Measurements from ENCODE around the gene SPAG9. TPM values are rescaled to one million over a fixed set of nuclear protein-coding genes. Genes with fewer than 3 reads are reported as not detected.

The SPAG9 gene
- total RNA-seq, 4 donors from 2014 or later = 81.2 to 99.9 (median 89.9) TPM

DNA sequence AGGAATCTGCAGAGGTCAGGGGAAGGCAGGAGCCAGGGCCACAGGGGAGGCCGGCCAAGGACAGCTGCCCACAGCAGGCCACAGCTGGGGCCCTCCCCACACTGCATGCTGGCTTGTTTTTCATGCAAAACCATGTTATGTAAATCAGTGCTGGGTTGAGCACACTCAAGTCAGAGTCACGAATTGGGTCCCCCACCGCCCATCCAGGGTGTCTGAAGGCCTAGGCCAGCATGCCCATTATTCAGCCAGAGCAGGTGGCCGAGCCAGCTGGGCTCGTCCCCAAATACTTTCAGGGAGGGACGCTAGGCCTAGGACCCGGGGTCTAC lies 203.3 kb downstream of the SPAG9 start:
- H3K4me1 ChIP-seq = peaks cover 32 to 62% (median 60%) of the 10 kb centered on the region in 4 donors
- TF ChIP-seq EP300 (IDR thresholded peaks at IDR 0.05) = no peak
- TF ChIP-seq POLR2A (IDR thresholded peaks at IDR 0.05; ENCODE audit: low read depth) = no peak
- no peak for TF ChIP-seq POLR2AphosphoS5 (IDR thresholded peaks at IDR 0.05)
- TF ChIP-seq, protein P1, sequence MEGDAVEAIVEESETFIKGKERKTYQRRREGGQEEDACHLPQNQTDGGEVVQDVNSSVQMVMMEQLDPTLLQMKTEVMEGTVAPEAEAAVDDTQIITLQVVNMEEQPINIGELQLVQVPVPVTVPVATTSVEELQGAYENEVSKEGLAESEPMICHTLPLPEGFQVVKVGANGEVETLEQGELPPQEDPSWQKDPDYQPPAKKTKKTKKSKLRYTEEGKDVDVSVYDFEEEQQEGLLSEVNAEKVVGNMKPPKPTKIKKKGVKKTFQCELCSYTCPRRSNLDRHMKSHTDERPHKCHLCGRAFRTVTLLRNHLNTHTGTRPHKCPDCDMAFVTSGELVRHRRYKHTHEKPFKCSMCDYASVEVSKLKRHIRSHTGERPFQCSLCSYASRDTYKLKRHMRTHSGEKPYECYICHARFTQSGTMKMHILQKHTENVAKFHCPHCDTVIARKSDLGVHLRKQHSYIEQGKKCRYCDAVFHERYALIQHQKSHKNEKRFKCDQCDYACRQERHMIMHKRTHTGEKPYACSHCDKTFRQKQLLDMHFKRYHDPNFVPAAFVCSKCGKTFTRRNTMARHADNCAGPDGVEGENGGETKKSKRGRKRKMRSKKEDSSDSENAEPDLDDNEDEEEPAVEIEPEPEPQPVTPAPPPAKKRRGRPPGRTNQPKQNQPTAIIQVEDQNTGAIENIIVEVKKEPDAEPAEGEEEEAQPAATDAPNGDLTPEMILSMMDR (IDR thresholded peaks at IDR 0.05) = no peak
- intact Hi-C loops (cut with DNase I) = no loop called here
- no peak overlapping the region for H3K4me3 ChIP-seq
- no peak for DNase-seq (ENCODE audit: extremely low spot score)
- peak overlapping the region in 2 of 4 donors; percentile 86 to 87 for H3K27ac ChIP-seq (replicated peaks in 1 of 4)
- no peaks in the 10 kb centered on the region for H3K9me3 ChIP-seq
- WGBS = 86% methylated on average over 4 of the region's 7 CpGs
- H3K27me3 ChIP-seq = no peaks in the 10 kb centered on the region
- H3K36me3 ChIP-seq = no peaks in the 10 kb centered on the region

DNA sequence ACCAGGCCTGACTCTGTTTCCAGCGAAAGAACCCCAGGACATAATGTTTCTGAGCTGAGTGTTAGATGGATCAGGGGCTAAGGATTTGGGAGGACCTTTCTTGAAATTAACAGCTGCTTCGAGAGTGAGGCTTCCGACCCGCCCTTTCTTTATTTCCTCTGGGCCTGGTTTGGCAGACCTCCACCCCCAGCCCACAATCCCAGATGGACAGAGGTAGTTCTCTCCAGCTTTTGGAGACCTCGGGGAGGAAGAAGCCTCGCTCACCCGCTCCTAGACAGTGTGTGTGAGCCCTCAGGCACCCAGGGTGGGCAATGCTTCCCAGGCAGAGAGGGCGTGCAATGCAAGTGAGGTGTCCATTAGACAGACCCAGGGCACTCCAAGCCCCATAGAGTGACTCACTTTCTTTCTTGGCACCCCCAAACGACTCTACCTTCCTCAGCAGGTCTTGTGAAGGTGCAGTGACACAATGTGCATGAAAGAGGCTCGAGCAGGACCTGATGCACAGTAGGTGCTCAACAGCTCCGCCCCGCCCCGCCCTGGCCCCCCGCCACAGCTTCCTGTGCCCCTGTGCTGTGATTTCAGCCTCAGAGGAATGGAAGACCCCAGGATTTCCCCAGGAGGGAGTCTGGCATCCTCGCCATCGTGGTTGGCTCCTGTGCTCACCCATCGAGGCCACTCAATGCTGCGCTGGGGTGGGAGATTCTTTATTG lies 203.8 kb downstream of the SPAG9 start:
- Histone ChIP-seq H3K36me3 (no peaks in the 10 kb centered on the region), H3K27ac (replicated peaks in 1 of 4) (no peak overlapping the region), H3K27me3 (no peaks in the 10 kb centered on the region), H3K4me1 (peaks cover 28 to 61% (median 55%) of the 10 kb centered on the region in 4 donors), H3K4me3 (no peak overlapping the region), H3K9me3 (no peaks in the 10 kb centered on the region)
- no peak for DNase-seq (ENCODE audit: extremely low spot score)
- WGBS = 85% methylated on average over 10 of the region's 18 CpGs
- intact Hi-C loops (cut with DNase I) = no loop called here
- no peak for TF ChIP-seq EP300 (IDR thresholded peaks at IDR 0.05)
- TF ChIP-seq POLR2A (IDR thresholded peaks at IDR 0.05; ENCODE audit: low read depth) = no peak
- TF ChIP-seq, protein P1 (IDR thresholded peaks at IDR 0.05) = no peak
- no peak for TF ChIP-seq POLR2AphosphoS5 (IDR thresholded peaks at IDR 0.05)

DNA sequence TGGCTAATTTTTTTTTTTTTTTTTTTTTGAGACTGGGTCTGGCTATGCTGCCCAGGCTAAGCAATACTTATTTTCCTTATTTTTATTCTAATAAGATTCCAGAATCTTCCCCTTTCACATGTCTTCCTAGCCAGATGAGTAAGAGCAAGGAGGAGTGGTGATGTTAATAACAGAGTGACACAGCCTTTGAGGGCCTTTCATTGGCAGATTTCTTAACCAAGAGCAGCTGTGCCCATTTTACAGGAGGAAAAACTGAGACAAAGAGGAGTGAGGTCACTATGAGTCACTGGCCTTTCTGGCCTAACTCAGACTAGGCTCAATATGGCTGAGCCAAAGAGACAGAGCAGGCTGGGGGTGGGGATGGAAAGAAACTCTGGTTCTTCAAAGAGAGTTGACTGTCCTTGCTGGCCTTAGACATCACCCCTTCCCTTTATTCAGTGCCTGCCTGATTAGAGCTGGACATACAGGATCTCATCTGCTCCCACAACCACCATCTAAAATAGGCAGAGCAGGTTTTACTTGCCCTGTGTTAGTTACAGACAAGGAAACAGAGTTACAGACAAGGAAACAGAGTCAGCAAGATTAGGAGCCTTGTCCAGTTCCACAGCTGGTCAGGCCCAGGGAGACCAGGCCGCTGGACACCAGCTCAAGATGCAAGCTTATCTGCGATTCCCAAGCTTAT lies 204.5 kb downstream of the SPAG9 start:
- no peaks in the 10 kb centered on the region for H3K36me3 ChIP-seq
- H3K4me3 ChIP-seq = no peak overlapping the region
- intact Hi-C loops (cut with DNase I) = no loop called here
- WGBS = 87% methylated on average over 2 of the region's 2 CpGs
- TF ChIP-seq POLR2AphosphoS5 (IDR thresholded peaks at IDR 0.05) = no peak
- no peak for TF ChIP-seq EP300 (IDR thresholded peaks at IDR 0.05)
- TF ChIP-seq POLR2A (IDR thresholded peaks at IDR 0.05; ENCODE audit: low read depth) = no peak
- no peak for DNase-seq (ENCODE audit: extremely low spot score)
- no peaks in the 10 kb centered on the region for H3K27me3 ChIP-seq
- H3K4me1 ChIP-seq = peaks cover 26 to 59% (median 49%) of the 10 kb centered on the region in 4 donors
- no peaks in the 10 kb centered on the region for H3K9me3 ChIP-seq
- H3K27ac ChIP-seq (replicated peaks in 1 of 4) = peak overlapping the region in 2 of 4 donors; percentile 6 to 20

DNA sequence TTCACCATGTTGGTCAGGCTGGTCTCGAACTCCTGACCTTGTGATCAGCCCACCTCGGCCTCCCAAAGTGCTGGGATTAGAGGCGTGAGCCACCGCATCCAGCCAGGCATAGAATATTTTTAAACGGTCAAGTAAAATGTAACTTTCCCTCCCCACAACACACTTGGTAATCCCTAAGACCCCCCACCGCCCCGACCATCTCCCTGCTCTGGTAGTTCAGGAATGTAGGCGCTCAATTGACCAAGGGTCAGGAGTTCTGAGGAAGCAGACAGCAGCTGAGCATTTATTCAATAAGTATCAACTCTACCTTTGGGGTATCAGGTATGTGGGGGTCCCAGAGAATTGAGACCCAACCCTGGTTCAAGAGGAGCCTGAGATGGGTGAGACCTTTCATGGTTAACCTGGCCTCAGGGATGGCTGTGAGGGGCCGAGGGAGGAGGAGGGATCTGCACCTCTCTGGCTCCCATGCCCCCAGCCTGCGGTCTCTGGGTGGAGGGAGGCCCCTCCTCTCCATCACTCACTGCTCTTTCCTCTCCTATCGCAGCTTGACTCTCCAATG lies 206.1 kb downstream of the SPAG9 start:
- no peaks in the 10 kb centered on the region for H3K9me3 ChIP-seq
- no peaks in the 10 kb centered on the region for H3K27me3 ChIP-seq
- peak overlapping the region in 3 of 4 donors; percentile 7 to 20 (median 16) for H3K27ac ChIP-seq (replicated peaks in 1 of 4)
- WGBS = 92% methylated on average over 10 of the region's 11 CpGs
- TF ChIP-seq, protein P1 (IDR thresholded peaks at IDR 0.05) = no peak
- TF ChIP-seq POLR2AphosphoS5 (IDR thresholded peaks at IDR 0.05) (no peak), POLR2A (IDR thresholded peaks at IDR 0.05; ENCODE audit: low read depth) (no peak)
- no peaks in the 10 kb centered on the region for H3K36me3 ChIP-seq
- DNase-seq (ENCODE audit: extremely low spot score) = no peak
- no peak overlapping the region for H3K4me3 ChIP-seq
- intact Hi-C loops (cut with DNase I) = no loop called here
- H3K4me1 ChIP-seq = peaks cover 23 to 58% (median 48%) of the 10 kb centered on the region in 4 donors

GRCh38 chr17:50913120-50913519 lies 207.5 kb downstream of the SPAG9 start:
- intact Hi-C loops (cut with DNase I) = no loop called here
- H3K4me1 ChIP-seq = peaks cover 18 to 52% (median 42%) of the 10 kb centered on the region in 4 donors
- no peak for DNase-seq (ENCODE audit: extremely low spot score)
- 80% methylated on average over 2 of the region's 2 CpGs for WGBS
- no peak overlapping the region for H3K4me3 ChIP-seq
- H3K27ac ChIP-seq (replicated peaks in 1 of 4) = no peak overlapping the region
- TF ChIP-seq, protein P1 (IDR thresholded peaks at IDR 0.05) = no peak
- no peak for TF ChIP-seq POLR2A (IDR thresholded peaks at IDR 0.05; ENCODE audit: low read depth)
- no peaks in the 10 kb centered on the region for H3K36me3 ChIP-seq
- no peaks in the 10 kb centered on the region for H3K9me3 ChIP-seq
- H3K27me3 ChIP-seq = no peaks in the 10 kb centered on the region
